Uterus (tissue), 4 donors: Measurements from ENCODE around the gene NPAS2. TPM values are rescaled to one million over a fixed set of nuclear protein-coding genes. Genes with fewer than 3 reads are reported as not detected.

Experiments used
- DNase-seq, 2 donors: peaks; one replicate each; pipeline ENCODE4 v3.0.0-alpha.2; 2019 to 2020
- H3K27ac ChIP-seq, 2 donors: fragments of 200-600 bp; sonication (generic); 1 replicate in 1 of 2; 2 replicates in 1 of 2; pipeline ENCODE4 v1.5.1; 2016 to 2018
- H3K27me3 ChIP-seq, 2 donors: fragments of 200-600 bp; sonication (generic); one replicate each; pipeline ENCODE4 v1.5.1; 2018 to 2019; ENCODE audit warnings: control low read depth in 1 of 2
- H3K36me3 ChIP-seq, 2 donors: fragments of 200-600 bp; sonication (generic); one replicate each; pipeline ENCODE4 v1.5.1; 2019; ENCODE audit warnings: control low read depth in 1 of 2
- H3K4me1 ChIP-seq, 2 donors: fragments of 200-600 bp; sonication (generic); one replicate each; pipeline ENCODE4 v1.5.1; 2018 to 2019; ENCODE audit warnings: control low read depth in 1 of 2
- H3K4me3 ChIP-seq, 2 donors: fragments of 200-600 bp; sonication (generic); 1 replicate in 1 of 2; 2 replicates in 1 of 2; pipeline ENCODE4 v1.5.1; 2018 to 2019; ENCODE audit warnings: mild to moderate bottlenecking in 1 of 2
- H3K9me3 ChIP-seq, 2 donors: fragments of 200-600 bp; sonication (generic); one replicate each; pipeline ENCODE4 v1.5.1; 2019; ENCODE audit warnings: control low read depth in 1 of 2
- CTCF ChIP-seq, 4 experiments: fragments of 200-600 bp in 2 of 4; fragments of 450-650 bp in 2 of 4; sonication (generic) in 2 of 4; IDR thresholded peaks; one replicate each; pipeline ENCODE4 v1.5.1; 2016 to 2019; ENCODE audit warnings: antibody characterized with exemption in 4 of 4, mild to moderate bottlenecking in 2 of 4, moderate library complexity in 1 of 4
- POLR2A ChIP-seq, 2 donors: fragments of 450-650 bp; IDR thresholded peaks; one replicate each; pipeline ENCODE4 v1.6.1; 2016; ENCODE audit warnings: antibody characterized with exemption in 2 of 2, mild to moderate bottlenecking in 1 of 2, moderate library complexity in 1 of 2
- intact Hi-C: fragments of 100-400 bp; cut with DNase I; formaldehyde crosslinking; loops from one replicate; pipeline ENCODE4 v1.15.1; 2023; ENCODE audit warnings: low total_unique reads
- total RNA-seq, 4 donors: library from RNA; depleted of rRNA in 3 of 4; stranded (reverse); fragments of >200 nt in 3 of 4; gene quantifications; one replicate each; pipeline versions ENCODE4 v1.1.0 to v1.2.4, GENCODE V29; 2014 to 2023
- donor health status: DM: yes; HTN: yes; CAD: no.

Gene NPAS2
- total RNA-seq, 4 donors from 2014 or later, result 5.6 to 66.5 (median 24.9) TPM

GRCh38 chr2:100945930-100946607 is 126.1 kb downstream of the NPAS2 start:
- H3K36me3 ChIP-seq, result no peaks in the 10 kb centered on the region
- no peaks in the 10 kb centered on the region for H3K27me3 ChIP-seq
- H3K9me3 ChIP-seq, result no peaks in the 10 kb centered on the region
- intact Hi-C loops, result no loop called here
- no peak overlapping the region for H3K4me3 ChIP-seq
- H3K4me1 ChIP-seq, result no peaks in the 10 kb centered on the region
- H3K27ac ChIP-seq, result no peak overlapping the region
- DNase-seq, result no peak
- no peak for TF ChIP-seq CTCF (IDR thresholded peaks at IDR 0.05)
- TF ChIP-seq POLR2A (IDR thresholded peaks at IDR 0.05), result no peak

- H3K36me3 ChIP-seq, result no peaks in the 10 kb centered on the region
- H3K4me3 ChIP-seq, result no peak overlapping the region
- H3K9me3 ChIP-seq, result no peaks in the 10 kb centered on the region
- no peaks in the 10 kb centered on the region for H3K27me3 ChIP-seq
- intact Hi-C loops, result no loop called here
- DNase-seq, result no peak
- H3K27ac ChIP-seq, result no peak overlapping the region
- H3K4me1 ChIP-seq, result no peaks in the 10 kb centered on the region
- no peak for TF ChIP-seq CTCF (IDR thresholded peaks at IDR 0.05)
- no peak for TF ChIP-seq POLR2A (IDR thresholded peaks at IDR 0.05)
Observed at GRCh38 chr2:100948942-100949811, 129.2 kb downstream of the NPAS2 start.

GRCh38 chr2:100952512-100952911 is 132.6 kb downstream of the NPAS2 start:
- Histone ChIP-seq H3K4me3 (no peak overlapping the region), H3K9me3 (no peaks in the 10 kb centered on the region), H3K36me3 (no peaks in the 10 kb centered on the region), H3K27me3 (no peaks in the 10 kb centered on the region), H3K4me1 (peaks cover 0 to 2% of the 10 kb centered on the region in 2 donors), H3K27ac (no peak overlapping the region)
- no peak for DNase-seq
- no peak for TF ChIP-seq CTCF (IDR thresholded peaks at IDR 0.05)
- no peak for TF ChIP-seq POLR2A (IDR thresholded peaks at IDR 0.05)
- intact Hi-C loops, result no loop called here

GRCh38 chr2:100953406-100954043 is 133.6 kb downstream of the NPAS2 start:
- H3K27me3 ChIP-seq, result no peaks in the 10 kb centered on the region
- H3K36me3 ChIP-seq, result no peaks in the 10 kb centered on the region
- H3K27ac ChIP-seq, result no peak overlapping the region
- intact Hi-C loops, result no loop called here
- DNase-seq, result no peak
- TF ChIP-seq POLR2A (IDR thresholded peaks at IDR 0.05) (no peak), CTCF (IDR thresholded peaks at IDR 0.05) (no peak)
- H3K4me1 ChIP-seq, result peaks cover 0 to 5% of the 10 kb centered on the region in 2 donors
- no peak overlapping the region for H3K4me3 ChIP-seq
- H3K9me3 ChIP-seq, result no peaks in the 10 kb centered on the region

GRCh38 chr2:100954044-100954420 is 134.1 kb downstream of the NPAS2 start:
- no peaks in the 10 kb centered on the region for H3K27me3 ChIP-seq
- H3K36me3 ChIP-seq, result no peaks in the 10 kb centered on the region
- no peak for TF ChIP-seq POLR2A (IDR thresholded peaks at IDR 0.05)
- no peak for TF ChIP-seq CTCF (IDR thresholded peaks at IDR 0.05)
- no peak overlapping the region for H3K27ac ChIP-seq
- no peaks in the 10 kb centered on the region for H3K9me3 ChIP-seq
- intact Hi-C loops, result no loop called here
- peaks cover 0 to 5% of the 10 kb centered on the region in 2 donors for H3K4me1 ChIP-seq
- DNase-seq, result no peak
- no peak overlapping the region for H3K4me3 ChIP-seq
